SK-N-MC (cell line): ENCODE data around the gene VGLL4.

Experiments
- FOXP2 ChIP-seq: optimal IDR thresholded peaks from 2 replicates; pipeline ENCODE3; 2011; ENCODE audit warnings: mild to moderate bottlenecking, moderate library complexity; ENCODE audit not compliant: insufficient read depth; ENCODE audit errors: extremely low read length, control extremely low read depth
- POLR2AphosphoS5 ChIP-seq: IDR thresholded peaks from 2 replicates; pipeline ENCODE4 v1.6.1; 2012; ENCODE audit warnings: mild to moderate bottlenecking, low read depth, low read length, borderline replicate concordance

GRCh38 chr3:11536936-11537612 is 106.6 kb downstream of the VGLL4 start:
- TF ChIP-seq POLR2AphosphoS5 (no peak), FOXP2 (no peak)
